ENCODE results near the gene SEC14L5. TPM values are rescaled to one million over a fixed set of nuclear protein-coding genes. Genes with fewer than 3 reads are reported as not detected.

The SEC14L5 gene
- polyA plus RNA-seq, 4 donors = 0.16 to 0.35 (median 0.27) TPM; not detected in 1

DNA sequence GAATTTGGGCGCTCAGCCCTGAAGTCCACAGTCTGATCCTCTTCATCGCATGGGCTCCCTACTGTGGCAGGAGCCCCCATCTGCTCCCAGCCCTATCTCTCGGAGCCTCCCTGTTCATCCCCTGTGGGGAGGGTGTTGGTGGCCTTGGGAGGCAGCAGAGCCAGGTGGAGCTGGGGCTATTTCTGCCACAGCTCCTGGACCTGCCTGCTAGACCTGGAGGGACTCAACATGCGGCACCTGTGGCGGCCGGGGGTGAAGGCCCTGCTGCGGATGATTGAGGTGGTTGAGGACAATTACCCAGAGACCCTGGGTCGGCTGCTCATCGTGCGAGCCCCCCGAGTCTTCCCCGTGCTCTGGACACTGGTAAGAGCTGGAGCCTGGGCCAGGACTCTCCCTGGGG is 45.1 kb downstream of the SEC14L5 start:
- Histone ChIP-seq H3K27ac (ENCODE audit: low read depth in 1 of 3, low read length in 2 of 3) (no peak overlapping the region), H3K36me3 (ENCODE audit: control insufficient read depth in 3 of 3, insufficient read depth in 2 of 3, low read depth in 1 of 3, low read length in 3 of 3) (no peaks in the 10 kb centered on the region), H3K4me1 (ENCODE audit: control insufficient read depth in 3 of 3, insufficient read depth in 2 of 3, low read depth in 1 of 3, low read length in 2 of 3) (no peaks in the 10 kb centered on the region), H3K27me3 (ENCODE audit: control insufficient read depth in 3 of 3, insufficient read depth in 3 of 3, low read length in 3 of 3) (no peaks in the 10 kb centered on the region), H3K4me3 (ENCODE audit: low read depth in 1 of 3, low read length in 3 of 3) (no peak overlapping the region), H3K9me3 (ENCODE audit: control insufficient read depth in 2 of 2, insufficient read depth in 1 of 2, low read depth in 1 of 2, low read length in 1 of 2) (no peaks in the 10 kb centered on the region)
- WGBS, 3 donors = 83 to 94% (median 86%) methylated on average over 12 of the region's 12 CpGs
- no peak for FAIRE-seq
- DNase-seq = no peak

DNA sequence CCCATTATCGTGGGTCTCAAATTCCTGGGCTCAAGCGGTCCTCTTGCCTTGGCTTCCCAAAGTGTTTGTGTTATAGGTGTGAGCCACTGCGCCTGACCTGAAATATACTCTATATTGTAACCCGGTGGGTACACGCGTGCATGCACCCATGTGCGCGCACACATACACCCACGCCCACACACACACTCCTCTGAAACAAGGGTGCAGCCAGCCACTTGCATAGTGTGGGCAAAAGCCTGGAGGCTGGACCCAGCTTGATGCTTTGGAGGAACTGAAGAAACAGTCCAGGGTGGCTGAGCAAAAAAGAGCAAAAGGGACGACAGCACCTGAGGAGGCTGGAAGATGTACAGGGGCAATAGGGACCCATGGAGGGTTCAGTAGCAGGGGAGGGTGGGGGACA is 45.7 kb downstream of the SEC14L5 start:
- 91 to 93% (median 92%) methylated on average over 10 of the region's 10 CpGs for WGBS, 3 donors
- Histone ChIP-seq H3K4me1 (ENCODE audit: control insufficient read depth in 3 of 3, insufficient read depth in 2 of 3, low read depth in 1 of 3, low read length in 2 of 3) (no peaks in the 10 kb centered on the region), H3K9me3 (ENCODE audit: control insufficient read depth in 2 of 2, insufficient read depth in 1 of 2, low read depth in 1 of 2, low read length in 1 of 2) (no peaks in the 10 kb centered on the region), H3K36me3 (ENCODE audit: control insufficient read depth in 3 of 3, insufficient read depth in 2 of 3, low read depth in 1 of 3, low read length in 3 of 3) (no peaks in the 10 kb centered on the region), H3K27me3 (ENCODE audit: control insufficient read depth in 3 of 3, insufficient read depth in 3 of 3, low read length in 3 of 3) (no peaks in the 10 kb centered on the region), H3K4me3 (ENCODE audit: low read depth in 1 of 3, low read length in 3 of 3) (no peak overlapping the region), H3K27ac (ENCODE audit: low read depth in 1 of 3, low read length in 2 of 3) (no peak overlapping the region)
- FAIRE-seq (no peak), DNase-seq (no peak)

DNA sequence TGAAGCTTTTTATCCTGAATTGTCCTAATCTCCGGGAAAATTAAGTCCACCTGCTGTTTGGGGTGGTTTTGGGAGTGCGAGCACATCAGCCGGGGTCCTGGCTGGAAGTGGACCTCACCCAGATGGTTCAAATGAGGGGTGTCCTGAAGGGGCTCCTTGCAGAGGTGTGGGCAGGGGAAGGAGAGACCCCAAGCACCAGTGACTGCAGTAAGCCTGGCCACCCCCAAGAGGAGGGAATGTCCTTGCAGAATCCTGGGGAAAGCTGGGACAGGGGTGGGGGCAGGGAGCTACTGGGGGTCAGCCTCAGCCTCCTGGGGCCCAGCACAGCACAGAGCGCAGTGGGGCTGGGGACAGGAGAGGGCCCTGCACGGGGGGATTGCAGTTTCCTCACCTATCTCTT is 46.2 kb downstream of the SEC14L5 start:
- Histone ChIP-seq H3K27me3 (ENCODE audit: control insufficient read depth in 3 of 3, insufficient read depth in 3 of 3, low read length in 3 of 3) (no peaks in the 10 kb centered on the region), H3K9me3 (ENCODE audit: control insufficient read depth in 2 of 2, insufficient read depth in 1 of 2, low read depth in 1 of 2, low read length in 1 of 2) (no peaks in the 10 kb centered on the region), H3K4me1 (ENCODE audit: control insufficient read depth in 3 of 3, insufficient read depth in 2 of 3, low read depth in 1 of 3, low read length in 2 of 3) (no peaks in the 10 kb centered on the region), H3K27ac (ENCODE audit: low read depth in 1 of 3, low read length in 2 of 3) (no peak overlapping the region), H3K4me3 (ENCODE audit: low read depth in 1 of 3, low read length in 3 of 3) (no peak overlapping the region), H3K36me3 (ENCODE audit: control insufficient read depth in 3 of 3, insufficient read depth in 2 of 3, low read depth in 1 of 3, low read length in 3 of 3) (no peaks in the 10 kb centered on the region)
- 73 to 77% (median 77%) methylated on average over 5 of the region's 5 CpGs for WGBS, 3 donors
- FAIRE-seq (no peak), DNase-seq (no peak)

DNA sequence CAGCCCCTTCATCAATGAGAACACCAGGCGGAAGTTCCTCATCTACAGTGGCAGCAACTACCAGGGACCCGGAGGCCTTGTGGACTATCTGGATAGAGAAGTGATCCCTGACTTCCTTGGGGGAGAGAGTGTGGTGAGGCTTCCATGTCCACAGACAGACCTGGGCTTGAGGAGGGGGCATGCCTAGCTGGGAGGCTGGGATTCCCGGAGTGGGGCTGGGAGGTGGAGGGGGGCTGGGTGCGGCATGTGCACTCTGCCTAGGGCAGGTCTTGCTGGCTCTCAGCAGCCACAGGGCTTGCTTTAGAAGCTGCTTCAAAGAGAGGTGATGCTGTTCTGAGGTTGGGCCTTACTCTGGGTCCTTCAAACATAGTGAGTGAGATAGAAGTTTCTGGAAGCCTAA is 47.8 kb downstream of the SEC14L5 start:
- DNase-seq (no peak), FAIRE-seq (no peak)
- H3K27ac ChIP-seq (ENCODE audit: low read depth in 1 of 3, low read length in 2 of 3) = no peak overlapping the region
- H3K4me3 ChIP-seq (ENCODE audit: low read depth in 1 of 3, low read length in 3 of 3) = no peak overlapping the region
- WGBS, 3 donors = 64 to 80% (median 64%) methylated on average over 4 of the region's 4 CpGs
- H3K27me3 ChIP-seq (ENCODE audit: control insufficient read depth in 3 of 3, insufficient read depth in 3 of 3, low read length in 3 of 3) = no peaks in the 10 kb centered on the region
- H3K36me3 ChIP-seq (ENCODE audit: control insufficient read depth in 3 of 3, insufficient read depth in 2 of 3, low read depth in 1 of 3, low read length in 3 of 3) = no peaks in the 10 kb centered on the region
- no peaks in the 10 kb centered on the region for H3K9me3 ChIP-seq (ENCODE audit: control insufficient read depth in 2 of 2, insufficient read depth in 1 of 2, low read depth in 1 of 2, low read length in 1 of 2)
- no peaks in the 10 kb centered on the region for H3K4me1 ChIP-seq (ENCODE audit: control insufficient read depth in 3 of 3, insufficient read depth in 2 of 3, low read depth in 1 of 3, low read length in 2 of 3)

DNA sequence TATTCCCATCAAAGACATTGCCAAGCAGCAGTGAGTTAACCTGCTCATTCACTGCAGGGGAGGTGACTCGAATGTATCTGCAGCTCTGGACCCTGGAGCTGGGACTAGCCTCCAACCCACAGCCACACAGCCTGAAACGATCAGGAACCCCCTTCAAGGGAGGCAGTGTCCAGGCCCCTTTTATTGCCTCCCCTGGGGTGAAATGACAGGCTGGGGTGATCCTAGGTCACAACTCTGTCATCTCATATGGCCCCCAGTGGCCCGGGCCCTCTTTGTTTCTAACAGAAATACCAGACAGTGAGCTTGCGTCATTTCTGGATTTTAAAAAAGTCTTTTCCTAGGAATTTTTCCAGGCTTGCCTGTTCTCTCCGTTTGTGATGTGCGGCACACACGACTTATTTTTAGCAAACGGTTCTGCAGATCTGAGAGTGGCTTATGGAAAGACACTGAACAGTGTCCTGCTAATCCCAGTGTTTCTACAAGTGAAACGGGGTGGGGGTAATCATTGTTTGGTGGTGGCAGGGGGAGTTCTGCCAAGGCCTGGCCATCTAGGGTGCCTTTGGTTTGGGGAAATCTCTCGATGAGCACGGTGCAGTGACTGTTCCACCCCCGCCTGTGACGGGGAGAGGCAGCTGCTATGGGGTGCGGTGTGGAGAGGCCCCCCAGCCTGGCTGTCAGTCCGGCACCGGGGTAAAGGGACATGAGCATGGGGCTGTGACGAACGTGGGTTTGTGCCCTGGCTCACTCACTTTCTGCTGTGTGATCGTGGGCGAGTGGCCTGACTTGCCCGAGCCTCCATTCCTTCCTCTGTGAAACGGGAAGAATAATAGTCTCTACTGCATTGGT is 48.4 kb downstream of the SEC14L5 start:
- H3K27ac ChIP-seq (ENCODE audit: low read depth in 1 of 3, low read length in 2 of 3) = no peak overlapping the region
- DNase-seq (no peak), FAIRE-seq (no peak)
- H3K9me3 ChIP-seq (ENCODE audit: control insufficient read depth in 2 of 2, insufficient read depth in 1 of 2, low read depth in 1 of 2, low read length in 1 of 2) = no peaks in the 10 kb centered on the region
- no peaks in the 10 kb centered on the region for H3K27me3 ChIP-seq (ENCODE audit: control insufficient read depth in 3 of 3, insufficient read depth in 3 of 3, low read length in 3 of 3)
- H3K36me3 ChIP-seq (ENCODE audit: control insufficient read depth in 3 of 3, insufficient read depth in 2 of 3, low read depth in 1 of 3, low read length in 3 of 3) = no peaks in the 10 kb centered on the region
- WGBS, 3 donors = 80 to 84% (median 84%) methylated on average over 22 of the region's 22 CpGs
- H3K4me3 ChIP-seq (ENCODE audit: low read depth in 1 of 3, low read length in 3 of 3) = no peak overlapping the region
- no peaks in the 10 kb centered on the region for H3K4me1 ChIP-seq (ENCODE audit: control insufficient read depth in 3 of 3, insufficient read depth in 2 of 3, low read depth in 1 of 3, low read length in 2 of 3)

DNA sequence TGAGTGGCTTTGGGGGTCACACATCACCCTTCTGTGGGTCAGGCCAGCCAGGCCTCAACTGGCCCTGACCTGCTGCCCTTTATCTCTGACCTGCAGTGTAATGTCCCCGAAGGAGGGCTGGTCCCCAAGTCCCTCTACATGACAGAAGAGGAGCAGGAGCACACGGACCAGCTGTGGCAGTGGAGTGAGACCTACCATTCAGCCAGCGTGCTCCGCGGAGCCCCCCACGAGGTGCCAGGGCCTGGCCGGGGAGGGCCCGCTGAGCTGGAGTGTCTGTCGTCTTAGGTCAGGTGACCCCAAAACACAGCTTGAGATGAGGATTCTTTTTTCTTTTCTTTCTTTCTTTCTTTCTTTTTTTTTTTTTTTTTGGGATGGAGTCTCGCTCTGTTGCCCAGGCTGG is 49.1 kb downstream of the SEC14L5 start:
- no peaks in the 10 kb centered on the region for H3K9me3 ChIP-seq (ENCODE audit: control insufficient read depth in 2 of 2, insufficient read depth in 1 of 2, low read depth in 1 of 2, low read length in 1 of 2)
- DNase-seq (no peak), FAIRE-seq (no peak)
- H3K27ac ChIP-seq (ENCODE audit: low read depth in 1 of 3, low read length in 2 of 3) = no peak overlapping the region
- no peaks in the 10 kb centered on the region for H3K27me3 ChIP-seq (ENCODE audit: control insufficient read depth in 3 of 3, insufficient read depth in 3 of 3, low read length in 3 of 3)
- WGBS, 3 donors = 81 to 89% (median 85%) methylated on average over 9 to 10 of the region's 10 CpGs
- H3K4me3 ChIP-seq (ENCODE audit: low read depth in 1 of 3, low read length in 3 of 3) = no peak overlapping the region
- H3K4me1 ChIP-seq (ENCODE audit: control insufficient read depth in 3 of 3, insufficient read depth in 2 of 3, low read depth in 1 of 3, low read length in 2 of 3) = no peaks in the 10 kb centered on the region
- H3K36me3 ChIP-seq (ENCODE audit: control insufficient read depth in 3 of 3, insufficient read depth in 2 of 3, low read depth in 1 of 3, low read length in 3 of 3) = no peaks in the 10 kb centered on the region

DNA sequence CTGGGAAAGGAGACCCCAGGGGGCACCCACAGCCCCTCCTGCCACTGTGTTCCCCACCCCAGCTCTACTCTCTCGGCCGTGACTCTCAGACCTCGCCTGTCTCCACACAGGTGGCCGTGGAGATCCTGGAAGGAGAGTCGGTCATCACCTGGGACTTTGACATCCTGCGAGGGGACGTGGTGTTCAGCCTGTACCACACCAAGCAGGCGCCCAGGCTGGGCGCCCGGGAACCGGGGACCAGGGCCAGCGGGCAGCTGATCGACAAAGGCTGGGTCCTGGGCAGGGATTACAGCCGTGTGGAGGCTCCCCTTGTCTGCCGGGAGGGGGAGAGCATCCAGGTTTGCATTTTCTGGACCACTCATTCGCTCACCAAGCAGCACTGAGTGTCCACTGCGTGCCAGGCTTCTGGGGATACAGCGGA is 50.2 kb downstream of the SEC14L5 start:
- FAIRE-seq = no peak
- no peaks in the 10 kb centered on the region for H3K36me3 ChIP-seq (ENCODE audit: control insufficient read depth in 3 of 3, insufficient read depth in 2 of 3, low read depth in 1 of 3, low read length in 3 of 3)
- no peak for DNase-seq
- H3K27me3 ChIP-seq (ENCODE audit: control insufficient read depth in 3 of 3, insufficient read depth in 3 of 3, low read length in 3 of 3) = no peaks in the 10 kb centered on the region
- 82 to 87% (median 83%) methylated on average over 17 to 18 of the region's 18 CpGs for WGBS, 3 donors
- no peak overlapping the region for H3K27ac ChIP-seq (ENCODE audit: low read depth in 1 of 3, low read length in 2 of 3)
- H3K4me3 ChIP-seq (ENCODE audit: low read depth in 1 of 3, low read length in 3 of 3) = no peak overlapping the region
- no peaks in the 10 kb centered on the region for H3K9me3 ChIP-seq (ENCODE audit: control insufficient read depth in 2 of 2, insufficient read depth in 1 of 2, low read depth in 1 of 2, low read length in 1 of 2)
- H3K4me1 ChIP-seq (ENCODE audit: control insufficient read depth in 3 of 3, insufficient read depth in 2 of 3, low read depth in 1 of 3, low read length in 2 of 3) = no peaks in the 10 kb centered on the region

DNA sequence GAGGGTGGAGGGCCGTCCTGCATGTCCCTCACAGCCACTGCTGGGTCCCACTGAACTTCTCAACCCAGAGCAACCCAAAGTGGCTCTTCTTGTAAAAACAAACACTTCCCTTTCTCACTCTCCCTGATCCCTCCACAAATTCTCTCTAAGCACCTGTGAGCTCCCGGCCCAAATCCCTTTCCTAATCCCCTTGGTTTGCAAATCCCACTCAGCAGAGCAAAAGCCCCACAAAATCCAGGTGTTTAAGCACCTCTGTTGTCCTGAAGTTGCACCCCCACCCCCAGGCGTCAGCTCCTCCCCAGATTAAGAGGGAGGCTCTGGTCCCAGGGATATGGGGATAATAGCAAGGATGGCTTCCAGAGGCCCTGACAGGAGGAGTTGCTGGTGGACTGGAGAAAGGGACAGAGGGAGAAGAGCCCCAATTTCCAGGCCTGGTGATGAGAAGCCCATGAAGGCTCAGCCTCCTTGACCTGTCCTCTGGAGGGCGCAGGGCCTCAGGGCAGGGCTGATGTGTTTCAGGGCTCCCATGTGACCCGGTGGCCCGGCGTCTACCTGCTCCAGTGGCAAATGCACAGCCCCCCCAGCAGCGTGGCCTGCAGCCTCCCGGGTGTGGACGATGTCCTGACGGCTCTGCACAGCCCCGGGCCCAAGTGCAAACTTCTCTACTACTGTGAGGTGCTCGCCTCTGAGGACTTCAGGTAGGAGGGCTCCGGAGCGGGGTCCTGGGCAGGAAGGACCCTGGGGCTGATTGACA is 52.6 kb downstream of the SEC14L5 start:
- FAIRE-seq = no peak
- Histone ChIP-seq H3K4me1 (ENCODE audit: control insufficient read depth in 3 of 3, insufficient read depth in 2 of 3, low read depth in 1 of 3, low read length in 2 of 3) (no peaks in the 10 kb centered on the region), H3K36me3 (ENCODE audit: control insufficient read depth in 3 of 3, insufficient read depth in 2 of 3, low read depth in 1 of 3, low read length in 3 of 3) (no peaks in the 10 kb centered on the region), H3K27me3 (ENCODE audit: control insufficient read depth in 3 of 3, insufficient read depth in 3 of 3, low read length in 3 of 3) (no peaks in the 10 kb centered on the region), H3K4me3 (ENCODE audit: low read depth in 1 of 3, low read length in 3 of 3) (no peak overlapping the region), H3K9me3 (ENCODE audit: control insufficient read depth in 2 of 2, insufficient read depth in 1 of 2, low read depth in 1 of 2, low read length in 1 of 2) (no peaks in the 10 kb centered on the region), H3K27ac (ENCODE audit: low read depth in 1 of 3, low read length in 2 of 3) (no peak overlapping the region)
- 48 to 61% (median 56%) methylated on average over 12 to 15 of the region's 15 CpGs for WGBS, 3 donors
- DNase-seq = no peak
